Stimulated activated CD8-positive, alpha-beta memory T cell treated with anti-CD3 and anti-CD28 coated beads, Interleukin-7, amount 100 ng/mL, for 1 hour (primary cell): Measurements from ENCODE around the gene TMED10.

ENCODE experiments used
- DNase-seq, 2 donors: peaks; one replicate each; pipeline ENCODE4 v3.0.0-alpha.2; 2020; ENCODE audit warnings: low read depth in 2 of 2

TMED10 gene

GRCh38 chr14:75088566-75089373, 87.6 kb downstream of the TMED10 start:
- no peak for DNase-seq

DNA sequence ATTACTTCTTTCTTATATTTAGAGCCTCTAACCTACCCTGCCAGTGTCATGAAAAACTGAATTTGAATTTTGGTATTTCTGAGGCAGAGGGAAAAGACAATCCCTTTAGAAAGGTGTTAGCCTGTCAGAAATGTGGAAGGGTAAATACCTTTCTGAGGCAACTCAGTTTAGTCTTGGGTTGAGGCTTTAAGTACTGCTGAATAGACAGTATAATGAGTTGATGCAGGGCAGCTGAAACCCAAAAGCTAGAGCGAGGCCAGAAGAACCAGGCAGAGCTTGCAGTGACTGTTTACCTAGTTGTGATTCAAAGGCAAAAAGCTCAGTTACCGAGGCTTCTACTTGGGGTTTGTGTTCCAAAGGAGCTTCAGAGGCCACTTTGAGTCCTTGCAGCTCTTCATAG, 88.3 kb downstream of the TMED10 start:
- DNase-seq, result no peak

DNA sequence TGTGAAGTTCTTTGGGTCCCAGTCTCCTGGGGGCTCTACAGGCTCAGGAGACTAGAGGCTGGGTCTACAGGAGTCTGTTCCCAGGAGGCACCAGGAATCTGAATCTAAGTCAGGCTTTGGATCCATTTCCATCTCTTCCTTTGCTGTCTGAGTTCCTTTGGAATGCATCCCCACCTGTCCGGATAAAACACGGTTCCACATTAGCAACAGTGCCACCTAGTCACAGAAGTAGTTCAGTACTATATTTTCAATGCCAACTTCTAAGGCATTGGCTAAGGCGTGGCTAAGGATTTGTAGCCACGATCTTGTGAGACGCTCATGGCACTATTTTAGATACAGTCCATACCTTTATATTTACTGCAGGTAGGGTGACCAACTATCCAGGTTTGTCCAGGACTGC, 91.9 kb downstream of the TMED10 start:
- no peak for DNase-seq

GRCh38 chr14:75083271-75083670, 93.1 kb downstream of the TMED10 start:
- no peak for DNase-seq

DNA sequence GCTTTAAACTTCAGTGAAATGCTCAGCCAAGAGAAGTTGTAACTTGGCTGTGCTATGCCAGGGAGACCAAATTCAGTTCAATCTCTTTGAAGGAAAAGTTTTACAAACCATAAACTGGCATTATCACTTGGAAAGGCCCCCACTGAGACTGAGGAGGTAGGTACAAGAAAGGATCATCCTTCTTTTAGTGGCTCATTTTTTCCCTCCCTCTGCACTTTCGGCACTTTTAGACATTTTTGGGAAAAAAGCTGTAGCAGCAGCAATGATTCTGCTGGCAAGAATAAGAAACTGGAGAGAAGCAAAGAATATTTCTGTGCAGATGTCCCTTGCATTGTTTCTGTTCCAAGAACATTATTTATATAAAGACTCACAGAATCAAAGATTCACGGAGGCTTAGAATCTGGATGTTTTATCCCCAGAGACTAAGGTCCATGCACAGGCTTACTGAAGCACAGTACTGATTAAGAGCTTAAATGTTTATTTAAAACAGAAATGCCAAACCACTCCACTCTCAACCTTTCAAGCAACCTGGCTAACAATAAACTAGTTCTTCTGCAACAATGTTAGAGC, 94.7 kb downstream of the TMED10 start:
- no peak for DNase-seq
